NCI-H774 (cell line): ENCODE data around the gene PDE8A.
"Not testable (repeated sequence)": the region's sequence is repeated elsewhere in the genome, so short reads cannot be mapped to it uniquely, and the experiment has no call there.

Experiments used
- DNase-seq: peaks from one replicate; lab custom pipeline; 2025; lab: John Stamatoyannopoulos, UW

The PDE8A gene

DNA sequence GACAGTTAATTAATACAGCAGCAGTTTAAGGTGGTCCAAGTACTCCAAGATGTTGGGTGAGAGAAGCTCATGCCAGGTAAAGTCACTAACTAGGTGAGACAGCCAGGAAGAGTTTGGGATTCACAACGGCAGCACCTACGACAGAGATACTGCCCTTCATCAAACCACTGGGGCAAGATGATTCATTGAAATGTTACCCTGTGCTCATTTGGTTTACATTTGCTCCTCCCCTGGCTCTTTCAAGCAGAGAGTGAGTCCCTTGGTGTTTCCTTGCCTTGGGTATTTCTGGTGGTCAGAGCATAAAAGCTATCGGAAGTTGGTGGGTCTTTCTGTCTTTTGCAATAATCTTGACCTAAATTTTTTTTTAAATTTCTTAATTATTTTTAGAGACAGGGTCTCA, 19.9 kb upstream of the PDE8A start:
- no peak for DNase-seq

DNA sequence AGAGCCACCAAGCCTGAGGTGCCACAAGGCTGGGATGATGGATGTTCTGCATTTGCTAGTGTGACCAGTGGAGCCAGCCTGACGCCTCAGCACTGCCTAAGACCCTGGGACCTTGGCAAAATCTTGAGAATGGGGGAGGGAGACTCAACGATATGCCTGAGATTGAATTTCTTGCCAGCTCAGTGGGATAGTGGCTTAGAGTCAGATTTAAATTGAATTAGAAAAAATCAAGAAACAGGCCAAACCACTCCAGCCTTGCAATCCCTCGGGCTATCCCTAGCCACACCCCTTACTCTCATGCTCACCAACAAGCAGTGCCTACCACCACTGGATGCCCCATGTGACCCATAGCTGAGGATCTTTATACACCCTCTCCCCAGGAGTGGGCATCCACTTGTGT, 18.7 kb upstream of the PDE8A start:
- no peak for DNase-seq

DNA sequence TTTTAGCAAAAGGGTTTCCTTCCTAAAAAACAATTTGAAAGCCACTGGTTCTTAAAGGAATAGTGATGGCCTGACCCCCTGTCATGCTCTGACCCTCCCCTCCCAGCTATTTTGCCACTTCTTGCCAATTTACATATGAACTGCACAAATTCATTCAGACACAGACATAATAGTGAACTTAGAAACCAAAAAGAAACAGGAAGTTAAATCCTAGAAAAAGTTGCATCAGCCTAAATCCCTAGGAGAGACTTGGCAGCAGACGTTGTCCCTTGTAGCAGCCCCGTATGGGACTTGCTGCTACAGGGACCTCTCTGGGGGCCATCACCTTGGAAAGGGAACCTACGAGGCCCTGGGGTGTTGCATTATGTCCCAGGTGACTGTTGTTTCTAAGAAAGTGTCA, 14.3 kb upstream of the PDE8A start:
- DNase-seq = no peak

DNA sequence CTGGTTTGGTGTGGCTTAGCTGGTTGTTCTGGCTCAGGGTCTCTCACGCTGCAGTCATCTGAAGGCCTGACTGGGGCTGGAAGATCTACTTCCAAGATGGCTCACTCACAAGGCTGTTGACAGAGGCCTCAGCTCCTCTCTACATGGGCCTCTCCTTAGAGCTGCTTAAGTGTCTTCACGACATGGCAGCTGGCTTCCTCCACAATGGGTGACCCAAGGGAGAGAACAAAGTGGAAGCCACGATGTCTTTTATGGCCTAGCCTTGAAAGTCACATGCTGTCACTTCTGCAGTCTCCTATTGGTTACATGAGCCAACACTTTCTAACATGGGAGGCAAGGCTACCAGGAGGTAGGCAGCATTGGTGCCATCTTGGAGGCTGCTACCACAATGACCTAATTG, 13.4 kb upstream of the PDE8A start:
- DNase-seq = no peak

DNA sequence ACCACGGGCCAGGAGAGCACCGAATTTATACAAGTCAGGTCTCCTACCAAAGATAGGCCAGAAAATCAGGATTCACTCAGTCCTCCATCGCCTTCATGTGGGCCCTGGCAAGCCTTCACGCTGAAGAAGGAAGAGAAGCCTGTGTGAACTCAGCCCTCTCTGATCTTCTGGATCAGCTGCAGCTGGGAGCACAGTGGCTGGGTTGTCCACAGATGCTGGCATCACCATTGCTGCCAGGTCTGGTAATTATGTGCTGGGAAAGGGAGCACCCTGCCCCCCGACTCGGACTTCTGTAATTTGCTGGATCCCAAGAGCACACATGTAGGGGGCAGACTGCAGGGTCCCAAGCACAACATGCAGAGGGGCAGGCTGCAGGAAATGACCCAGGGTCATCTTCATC, 12.4 kb upstream of the PDE8A start:
- DNase-seq = no peak

DNA sequence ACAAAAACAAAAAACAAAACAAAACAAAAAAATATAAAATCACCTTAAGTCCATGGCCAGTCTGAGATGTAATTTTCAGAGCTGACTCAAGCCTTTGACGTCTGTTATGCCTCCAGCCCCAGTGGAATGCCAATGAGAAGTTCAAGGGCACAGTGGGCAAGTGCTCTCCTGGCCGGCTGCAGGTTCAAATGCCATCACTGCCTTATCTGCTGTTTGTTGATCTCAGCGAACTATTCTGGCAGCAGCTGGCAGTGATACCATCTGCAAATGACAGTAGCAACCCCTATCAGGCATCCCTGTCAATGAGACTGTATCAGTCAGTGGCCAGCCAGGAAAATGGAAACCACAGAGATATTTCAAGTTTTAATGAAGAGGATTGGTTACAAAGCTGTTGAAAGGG, 10.8 kb upstream of the PDE8A start:
- no peak for DNase-seq

DNA sequence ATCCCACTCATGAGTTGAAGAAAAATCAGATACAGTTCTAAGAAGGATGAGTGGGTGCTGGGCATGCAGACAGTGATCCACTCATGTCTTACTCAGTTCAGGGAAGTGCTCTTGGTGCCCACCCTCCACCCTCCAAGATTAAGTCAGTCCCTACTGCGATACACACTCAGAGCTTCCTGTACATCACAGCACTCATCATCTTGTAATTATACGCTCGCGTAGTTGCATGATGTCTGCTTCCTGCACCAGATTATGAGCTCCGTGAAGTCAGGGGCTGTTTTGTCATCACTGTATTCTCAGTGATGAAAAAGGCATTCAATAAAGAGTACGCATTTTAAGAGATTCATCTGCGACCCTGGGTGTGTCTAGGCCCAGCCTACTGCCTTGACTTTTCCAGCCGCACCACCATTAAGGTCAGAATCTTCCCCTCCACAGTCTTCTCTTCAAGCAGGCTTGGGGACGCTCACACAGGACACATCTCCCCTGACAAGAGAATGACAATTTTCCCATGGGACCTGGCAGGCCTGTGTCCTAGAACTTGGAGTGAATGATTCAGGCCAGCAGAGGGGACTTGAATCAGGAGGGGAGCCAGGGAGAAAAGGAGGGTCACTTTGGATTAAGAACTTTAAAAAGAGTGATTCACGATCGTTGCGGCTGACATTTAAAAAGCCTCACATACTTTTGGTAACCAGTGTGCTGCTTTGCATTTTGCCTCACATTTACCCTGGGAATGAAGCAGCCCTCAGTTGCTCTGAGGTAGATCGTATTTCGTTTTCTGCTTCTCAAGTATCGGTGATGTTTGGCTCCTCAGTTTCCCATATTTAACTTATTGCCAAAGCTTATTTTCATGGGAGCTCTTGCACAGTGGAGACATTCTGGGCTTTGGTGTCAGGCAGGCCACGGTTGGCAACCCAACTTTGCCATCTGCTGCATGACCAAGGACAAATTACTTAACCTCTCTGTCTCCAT, 7.9 kb upstream of the PDE8A start:
- no peak for DNase-seq

DNA sequence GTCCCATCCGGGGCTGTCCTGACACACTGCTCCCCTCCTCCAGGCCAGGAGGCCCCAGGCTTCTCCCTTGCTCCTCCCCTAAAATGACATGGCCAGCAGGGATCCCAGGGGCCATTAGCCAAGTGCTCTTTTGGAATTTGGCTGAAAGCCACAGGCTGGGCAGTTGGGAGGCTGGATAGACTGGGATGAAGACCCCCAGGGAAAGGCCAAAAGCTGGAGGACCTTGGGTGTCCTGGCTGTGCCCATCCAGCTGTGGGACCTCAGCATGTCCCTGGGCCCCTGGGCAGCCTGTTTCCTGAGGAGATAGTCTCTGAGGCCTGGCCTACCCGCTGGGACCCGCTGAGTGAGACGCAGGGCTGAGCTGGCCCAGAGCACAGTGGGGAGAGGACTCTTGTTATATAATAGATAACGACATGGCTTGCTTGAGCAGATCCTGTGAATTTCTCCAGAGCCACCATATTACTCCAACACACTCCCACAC, 5.7 kb upstream of the PDE8A start:
- DNase-seq = no peak

DNA sequence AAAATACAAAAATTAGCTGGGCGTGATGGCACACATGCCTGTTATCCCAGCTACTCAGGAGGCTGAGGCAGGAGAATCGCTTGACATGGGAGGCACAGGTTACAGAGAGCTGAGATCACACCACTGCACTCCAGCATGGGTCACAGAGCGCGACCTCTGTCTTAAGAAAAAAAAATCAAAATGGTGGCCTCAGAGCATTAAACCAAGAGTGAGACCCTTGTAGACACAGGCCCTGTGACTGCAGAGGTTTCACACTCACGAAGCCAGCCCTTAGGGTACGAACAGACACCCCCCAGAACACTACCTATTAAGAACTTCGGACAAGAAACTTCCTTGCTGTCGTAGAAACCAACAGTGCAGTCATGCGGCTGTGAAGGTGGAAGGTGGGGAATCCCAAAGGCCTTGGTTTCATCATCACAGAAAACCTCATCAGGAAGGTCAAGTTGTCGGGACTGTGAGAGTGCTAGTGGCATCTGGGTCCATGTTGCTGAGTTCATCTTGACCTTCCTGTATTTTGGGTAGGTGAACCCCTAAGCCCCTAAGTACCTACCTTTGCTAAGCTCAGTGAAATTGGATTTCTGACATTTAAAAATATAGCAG, 4.8 kb upstream of the PDE8A start:
- DNase-seq = no peak

DNA sequence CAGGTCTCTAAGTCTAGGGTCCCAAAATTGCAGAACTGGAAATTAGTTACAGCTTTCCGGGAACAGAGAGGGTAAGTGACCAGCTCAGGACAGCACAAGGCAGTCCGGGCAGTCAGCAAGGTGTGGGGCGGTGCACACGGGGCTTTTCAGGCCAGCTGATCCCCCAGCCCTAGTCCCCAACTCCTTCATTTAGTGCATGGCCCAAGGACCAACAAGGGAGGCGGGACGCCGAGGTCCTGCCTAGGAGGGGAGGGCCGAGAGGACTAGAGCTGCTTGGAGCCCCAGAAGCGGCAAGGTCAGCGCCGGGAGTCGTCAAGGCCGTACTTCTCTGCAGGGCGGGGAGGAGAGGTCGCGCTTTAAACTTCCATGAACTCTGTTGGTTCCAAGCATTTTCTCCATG, 2.0 kb upstream of the PDE8A start:
- DNase-seq = no peak

DNA sequence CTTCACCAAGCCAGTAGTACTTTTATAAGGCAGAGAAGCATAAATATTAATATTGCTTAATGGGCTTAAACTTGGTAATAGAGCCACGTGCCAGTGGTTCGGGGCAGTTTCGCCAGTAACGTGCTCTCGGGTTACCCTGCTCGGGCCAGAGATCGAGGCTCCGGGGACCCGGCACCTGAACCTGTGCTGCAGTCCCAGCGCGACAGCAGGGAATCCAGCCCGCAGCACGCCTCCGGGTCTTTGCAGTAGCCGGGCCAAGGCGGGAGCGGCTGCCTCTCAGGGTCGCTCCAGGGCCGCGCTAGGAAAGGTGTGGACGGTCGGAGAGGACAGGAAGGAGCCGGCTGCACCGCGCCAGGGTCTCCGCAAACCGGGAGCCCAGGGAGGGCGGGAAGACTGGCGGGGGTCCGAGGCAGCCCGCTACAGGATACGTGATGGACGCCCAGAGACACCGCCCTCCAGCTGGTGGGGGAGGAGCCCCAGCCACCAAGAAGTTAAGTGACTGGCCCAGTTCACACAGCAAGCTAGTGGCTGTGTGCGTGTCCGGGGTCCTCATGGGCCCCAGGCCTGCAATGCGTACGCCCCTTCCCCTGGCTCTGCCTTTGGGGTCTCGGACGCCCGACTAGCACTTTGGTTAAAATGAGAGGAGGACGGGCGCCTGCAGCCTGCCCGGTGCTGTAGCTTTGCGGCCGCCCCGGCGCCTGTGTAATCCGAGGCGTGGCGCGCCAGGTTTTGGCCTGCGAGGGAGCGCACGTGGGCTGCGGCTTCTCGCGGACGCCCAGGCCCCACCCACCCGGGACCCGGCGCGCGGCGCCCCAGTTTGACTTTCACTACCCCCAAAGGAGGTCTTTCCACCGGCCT, 1.2 kb upstream of the PDE8A start:
- DNase-seq = peak; percentile 88

DNA sequence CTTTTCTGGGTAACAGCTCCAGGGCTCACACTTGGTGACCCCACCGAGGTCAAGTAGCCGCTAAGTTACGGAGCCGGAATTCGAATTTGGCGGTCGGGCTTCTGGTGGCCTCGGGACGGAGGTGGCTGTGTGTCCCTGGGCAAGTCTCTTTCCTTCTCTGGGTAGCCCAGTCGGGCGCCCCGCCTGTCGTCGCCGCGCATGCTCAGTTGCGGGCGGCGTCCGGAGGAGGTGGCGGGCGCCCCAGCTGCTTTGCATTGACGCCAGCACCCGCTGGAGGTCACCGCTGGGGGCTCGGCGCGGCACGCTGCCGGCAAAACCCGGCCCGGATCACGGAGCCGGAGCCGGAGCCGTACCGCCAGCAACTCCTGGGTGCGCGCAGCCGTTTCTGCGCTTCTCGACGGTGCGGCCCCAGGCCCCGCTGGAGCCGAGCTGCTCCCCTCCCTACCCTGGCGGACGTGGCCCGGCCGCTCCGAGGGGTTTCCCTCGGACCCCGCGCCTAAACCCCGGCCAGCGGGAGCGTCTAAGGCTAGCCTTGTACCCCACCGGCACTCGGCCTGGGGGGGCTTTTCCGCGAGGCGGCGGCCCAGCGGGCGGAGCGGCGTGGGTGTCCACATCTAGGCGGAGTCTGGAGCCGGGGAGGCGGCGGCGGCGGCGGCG, 474 bp upstream of the PDE8A start:
- peak; percentile 95 for DNase-seq

DNA sequence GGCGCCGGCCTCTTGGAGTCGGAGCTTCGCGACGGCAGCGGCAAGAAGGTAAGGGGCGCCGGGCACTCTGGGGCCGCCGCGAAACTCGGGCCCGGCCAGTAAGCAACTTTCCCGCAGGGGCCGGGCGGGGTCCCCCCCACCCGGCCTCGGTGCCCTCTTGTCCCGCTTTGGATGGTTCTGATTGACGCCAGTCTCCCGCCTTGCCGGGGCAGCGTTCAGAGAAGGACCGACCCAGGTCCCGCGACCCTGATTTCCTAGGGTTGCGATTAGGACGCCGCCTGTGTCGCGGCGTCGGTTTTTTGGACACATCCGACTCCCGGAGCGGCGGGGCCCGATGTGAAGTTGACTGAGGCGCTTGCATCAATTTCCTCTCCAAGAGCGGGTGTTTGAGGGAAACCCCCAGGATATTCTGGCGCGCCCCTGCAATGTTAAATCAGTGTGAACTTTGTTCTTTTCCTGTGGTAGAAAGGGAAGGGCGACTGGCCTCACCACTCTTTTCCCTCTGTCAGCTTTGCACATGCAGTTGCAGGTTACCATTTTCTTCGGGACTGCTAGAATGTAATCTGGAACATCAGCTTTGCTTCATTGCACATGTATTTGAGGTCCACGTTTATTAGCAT, 755 bp downstream of the PDE8A start:
- DNase-seq = no peak

DNA sequence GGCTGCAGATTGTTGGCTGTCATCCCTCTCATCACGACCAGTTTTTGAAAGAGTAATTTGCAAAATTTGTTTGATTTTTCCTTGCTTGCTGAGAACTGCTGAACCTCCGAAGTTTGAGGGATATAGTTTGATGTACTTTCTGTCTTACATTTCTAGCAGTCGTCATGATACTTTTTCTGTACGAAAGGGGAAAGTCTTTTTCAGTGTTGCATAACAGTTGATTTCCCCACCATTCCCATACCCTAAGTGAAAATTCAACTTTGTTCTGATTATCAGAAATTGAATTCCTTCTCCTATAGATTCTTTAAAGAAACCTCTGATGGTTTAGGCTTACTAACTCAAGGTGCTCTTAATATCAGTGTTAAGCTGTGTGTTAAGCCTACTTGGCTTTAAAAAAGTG, 1.6 kb downstream of the PDE8A start:
- DNase-seq = no peak

DNA sequence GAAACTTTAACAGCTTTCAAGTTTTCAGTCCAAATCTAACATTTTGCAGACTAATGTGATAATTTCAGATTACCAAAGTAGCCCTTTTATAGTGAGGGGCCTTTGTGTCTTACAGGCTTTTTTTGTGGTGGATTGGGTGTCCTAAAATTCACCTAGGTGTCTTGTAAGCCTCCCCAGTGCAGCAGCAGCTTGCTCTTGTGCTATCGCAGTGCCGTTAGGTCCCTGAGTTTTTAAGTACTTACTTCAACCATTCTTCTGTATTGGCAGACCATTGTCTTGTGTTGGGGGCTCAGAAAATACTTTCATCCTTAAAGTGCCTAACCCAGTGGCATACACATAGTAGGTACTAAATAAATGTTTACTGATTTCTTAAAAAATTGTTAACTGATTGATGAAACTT, 2.1 kb downstream of the PDE8A start:
- DNase-seq = no peak

DNA sequence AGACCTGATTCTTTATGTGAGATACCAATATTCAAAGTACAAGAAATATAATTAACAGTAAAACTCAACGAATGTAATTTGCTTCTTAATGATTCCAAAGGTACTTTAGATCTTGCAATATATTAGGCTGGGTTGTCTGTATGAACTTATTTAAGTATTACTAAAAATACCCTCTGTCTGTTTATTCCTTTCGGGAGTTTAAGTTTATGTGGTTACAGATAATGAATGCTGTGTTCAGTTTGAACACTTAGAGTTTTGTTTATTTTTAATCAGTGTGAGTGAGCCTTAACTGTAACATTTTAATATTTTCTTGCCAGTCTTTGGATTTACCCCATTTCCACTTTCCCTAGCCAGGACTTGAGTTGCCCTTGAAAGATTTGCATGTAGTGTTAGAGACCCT, 3.5 kb downstream of the PDE8A start:
- no peak for DNase-seq

DNA sequence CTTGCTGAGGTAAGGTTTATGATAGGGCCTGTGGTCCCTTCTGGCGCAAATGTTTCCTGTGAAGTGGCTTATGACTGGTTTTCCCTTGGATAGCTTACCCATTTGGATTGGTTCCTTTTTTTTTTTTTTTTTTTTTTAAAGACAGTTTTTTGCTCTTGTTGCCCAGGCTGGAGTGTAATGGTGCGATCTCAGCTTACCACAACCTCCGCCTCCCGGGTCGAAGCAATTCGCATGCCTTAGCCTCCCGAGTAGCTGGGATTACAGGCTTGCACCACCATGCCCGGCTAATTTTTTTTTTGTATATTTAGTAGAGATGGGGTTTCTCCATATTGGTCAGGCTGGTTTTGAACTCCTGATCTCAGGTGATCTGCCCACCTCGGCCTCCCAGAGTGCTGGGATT, 5.7 kb downstream of the PDE8A start:
- DNase-seq = not testable (repeated sequence)

DNA sequence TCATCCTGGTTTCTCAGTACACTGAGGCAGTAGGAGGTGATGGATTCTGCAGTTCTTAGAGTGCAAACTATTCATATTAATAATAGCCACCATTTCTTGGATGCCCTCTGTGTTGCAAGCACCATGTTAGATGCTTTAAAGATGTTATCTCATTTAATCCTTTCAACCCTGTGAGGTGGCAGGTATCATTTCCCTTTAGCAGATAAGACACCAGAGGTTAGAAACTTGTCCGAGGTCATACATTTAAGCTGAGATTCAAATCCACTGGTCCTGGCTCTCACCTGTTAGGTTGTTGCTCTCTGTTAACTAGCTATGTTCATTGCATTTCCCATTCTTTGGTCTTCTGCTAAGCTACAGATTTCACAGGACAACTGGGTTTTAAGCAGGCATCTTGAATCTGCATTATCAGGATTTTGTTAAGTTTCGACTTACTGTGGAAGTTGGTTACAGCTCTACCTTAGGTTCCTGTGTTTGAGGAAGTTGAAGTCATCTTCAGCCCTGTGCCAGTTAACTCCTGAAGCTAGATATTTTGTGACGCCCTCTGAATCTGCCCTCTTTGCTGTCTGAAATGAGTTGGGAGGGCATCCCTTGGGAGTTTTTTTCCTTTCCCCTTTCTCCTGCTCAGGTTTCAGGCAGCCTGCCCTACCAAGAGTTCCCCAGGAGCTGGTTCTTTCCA, 6.4 kb downstream of the PDE8A start:
- DNase-seq = no peak

DNA sequence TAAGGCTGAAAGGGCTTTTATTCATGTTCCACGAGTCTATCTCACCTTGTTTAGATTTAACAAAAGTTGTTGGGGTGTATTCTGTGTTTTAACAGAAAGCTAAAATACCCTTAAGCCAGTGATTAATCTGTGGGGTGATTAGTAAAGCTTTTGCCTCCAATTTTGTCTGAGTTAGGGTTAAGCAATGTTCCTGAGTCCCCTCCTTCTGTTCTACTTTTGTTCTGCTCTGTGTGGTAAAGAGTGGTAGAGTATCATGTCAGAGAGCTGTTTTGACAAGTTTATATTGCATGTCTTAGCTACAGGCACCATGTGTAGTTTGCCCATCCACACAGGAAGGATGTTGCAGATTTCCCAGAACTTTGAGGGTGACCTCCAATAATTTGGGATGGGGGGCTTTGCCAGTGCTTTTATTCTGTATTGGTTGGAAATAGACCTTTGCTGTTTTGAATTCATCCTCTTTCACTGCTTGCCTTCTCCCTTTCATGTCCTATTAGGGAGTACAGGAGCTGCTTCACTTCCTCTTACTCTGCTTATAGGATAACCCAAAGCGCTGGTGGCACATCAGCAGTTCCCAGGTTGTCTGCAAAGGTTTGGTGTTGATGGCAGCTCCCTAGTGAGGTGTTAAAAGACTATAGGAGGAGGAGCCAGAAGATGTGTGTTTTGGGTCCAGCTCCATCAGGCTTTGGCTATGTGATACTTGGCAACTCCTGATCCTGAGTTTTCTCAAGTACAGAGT, 7.4 kb downstream of the PDE8A start:
- DNase-seq = no peak

DNA sequence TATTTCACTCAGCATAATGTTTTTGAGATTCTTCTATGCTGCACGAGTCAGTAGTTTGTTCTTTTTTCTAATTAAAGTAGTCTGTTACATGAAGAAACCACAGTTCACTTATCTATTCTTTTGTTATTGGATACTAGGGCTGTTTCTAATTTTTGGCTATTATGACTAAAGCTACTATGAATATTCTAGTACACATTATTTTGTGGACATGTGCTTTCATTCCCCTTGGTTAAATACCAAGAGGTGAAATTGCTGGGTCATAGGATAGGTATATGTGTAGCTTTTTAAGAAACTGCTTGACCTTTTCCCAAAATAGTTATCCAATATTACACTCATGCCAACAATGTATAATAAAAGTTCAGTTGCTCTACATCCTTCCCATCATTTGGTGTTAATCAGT, 8.9 kb downstream of the PDE8A start:
- DNase-seq = no peak
